Endothelial cell of umbilical vein (primary cell): ENCODE measurements around the gene EDEM1. TPM values are rescaled to one million over a fixed set of nuclear protein-coding genes. Genes with fewer than 3 reads are reported as not detected.

Source experiments
- BruUV-seq: library from RNA; stranded (reverse); fragments of 400-500 nt; replicated peaks from 2 replicates; lab custom pipeline; 2021; lab: Mats Ljungman, UMichigan
- CTCF ChIA-PET: fragments of 300-600, 350-600 bp; sonication (Branson Sonifier 250); formaldehyde crosslinking; loops from one replicate; lab custom pipeline; 2021; ENCODE audit warnings: antibody characterized with exemption, inconsistent platforms; lab: Charles Lee
- POLR2A ChIA-PET: fragments of 300-600, 350-600 bp; sonication (Branson Sonifier 250); formaldehyde crosslinking; loops from one replicate; lab custom pipeline; 2021; ENCODE audit warnings: antibody characterized with exemption, inconsistent platforms; lab: Charles Lee
- DNase-seq: peaks from one replicate; pipeline ENCODE4 v3.0.0-alpha.2; 2011; ENCODE audit warnings: low read depth, low spot score
- FAIRE-seq: peaks from 2 replicates; lab custom pipeline; 2011; peaks lifted over from hg19 to GRCh38; lab: Jason Lieb, UNC
- H2AFZ ChIP-seq: 2 replicates; pipeline ENCODE4 v1.6.0; 2012; ENCODE audit warnings: low read depth, low read length, control low read depth, inconsistent platforms
- H3K27ac ChIP-seq: 2 replicates; pipeline ENCODE4 v1.5.1; 2011; ENCODE audit warnings: low read depth, mild to moderate bottlenecking, control low read depth, low read length, moderate library complexity; ENCODE audit not compliant: insufficient read depth
- H3K27me3 ChIP-seq, 2 experiments: 2 replicates each; pipeline versions ENCODE4 v1.6.0 to v1.6.1; 2011; ENCODE audit warnings: low read length in 2 of 2, mixed read lengths in 1 of 2; ENCODE audit not compliant: control insufficient read depth in 2 of 2, insufficient read depth in 2 of 2
- H3K36me3 ChIP-seq, 2 experiments: 2 replicates in 1 of 2; 3 replicates in 1 of 2; pipeline ENCODE4 v1.5.1; 2011; ENCODE audit warnings: low read length in 2 of 2, mild to moderate bottlenecking in 1 of 2, moderate library complexity in 1 of 2; ENCODE audit not compliant: control insufficient read depth in 2 of 2, insufficient read depth in 2 of 2; ENCODE audit errors: extremely low read depth in 1 of 2
- H3K4me1 ChIP-seq: 3 replicates; pipeline ENCODE4 v1.5.1; 2011; ENCODE audit warnings: mild to moderate bottlenecking, low read length; ENCODE audit not compliant: control insufficient read depth, insufficient read depth; ENCODE audit errors: extremely low read depth
- H3K4me2 ChIP-seq: 2 replicates; pipeline ENCODE4 v1.6.1; 2011; ENCODE audit warnings: low read length, control low read depth, mixed read lengths; ENCODE audit not compliant: insufficient read depth
- H3K4me3 ChIP-seq, 3 experiments: fragments of 200-600 bp in 1 of 3; sonication (generic), shearing (Covaris generic) in 1 of 3; replicated peaks in 1 of 3; 2 replicates each; pipeline ENCODE4 v1.5.1; 2011 to 2016; ENCODE audit warnings: control low read depth in 3 of 3, low read length in 3 of 3, mild to moderate bottlenecking in 2 of 3, inconsistent platforms in 1 of 3, low read depth in 1 of 3, moderate library complexity in 1 of 3; ENCODE audit not compliant: insufficient read depth in 1 of 3
- H3K79me2 ChIP-seq: 2 replicates; pipeline ENCODE4 v1.6.0; 2012; ENCODE audit warnings: low read length, inconsistent platforms; ENCODE audit not compliant: control insufficient read depth, insufficient read depth
- H3K9ac ChIP-seq: replicated peaks from 2 replicates; pipeline ENCODE3; 2011; ENCODE audit warnings: low read length, control low read depth; ENCODE audit not compliant: insufficient read depth; ENCODE audit errors: extremely low read depth
- H3K9me1 ChIP-seq: replicated peaks from 3 replicates; pipeline ENCODE4 v1.6.0; 2011; ENCODE audit warnings: mild to moderate bottlenecking, low read length; ENCODE audit not compliant: control insufficient read depth, insufficient read depth; ENCODE audit errors: extremely low read depth
- H3K9me3 ChIP-seq: replicated peaks from 2 replicates; pipeline ENCODE4 v1.5.1; 2012; ENCODE audit warnings: low read length, inconsistent platforms; ENCODE audit not compliant: control insufficient read depth, insufficient read depth
- H4K20me1 ChIP-seq: replicated peaks from 2 replicates; pipeline ENCODE3; 2011; ENCODE audit warnings: mild to moderate bottlenecking, low read length; ENCODE audit not compliant: control insufficient read depth, insufficient read depth; ENCODE audit errors: extremely low read depth
- CTCF ChIP-seq, 2 donors: IDR thresholded peaks; 1 replicate in 1 of 2; 2 replicates in 1 of 2; pipeline ENCODE4 v1.5.1; 2011; ENCODE audit warnings: low read length in 2 of 2, mild to moderate bottlenecking in 2 of 2, moderate library complexity in 2 of 2, control low read depth in 1 of 2, inconsistent platforms in 1 of 2, low read depth in 1 of 2; ENCODE audit not compliant: insufficient read depth in 1 of 2; ENCODE audit errors: extremely low read depth in 1 of 2
- EZH2 ChIP-seq: IDR thresholded peaks from 2 replicates; pipeline ENCODE4 v1.6.1; 2012; ENCODE audit warnings: borderline replicate concordance, low read depth, mild to moderate bottlenecking, moderate library complexity, low read length, inconsistent platforms; ENCODE audit not compliant: severe bottlenecking
- FOS ChIP-seq: IDR thresholded peaks from 2 replicates; pipeline ENCODE4 v1.6.1; 2011; ENCODE audit warnings: mild to moderate bottlenecking, low read length, moderate library complexity, borderline replicate concordance; ENCODE audit not compliant: insufficient read depth
- GATA2 ChIP-seq: IDR thresholded peaks from 2 replicates; pipeline ENCODE4 v1.7.0; 2011; ENCODE audit warnings: low read depth, mild to moderate bottlenecking, moderate library complexity, mixed read lengths, low read length; ENCODE audit not compliant: insufficient read length, insufficient read depth
- JUN ChIP-seq: IDR thresholded peaks from 2 replicates; pipeline ENCODE4 v1.6.1; 2011; ENCODE audit warnings: borderline replicate concordance, low read depth; ENCODE audit not compliant: insufficient read length, insufficient read depth
- MAX ChIP-seq: IDR thresholded peaks from 2 replicates; pipeline ENCODE4 v1.6.1; 2011; ENCODE audit not compliant: insufficient read depth, insufficient read length
- MYC ChIP-seq: IDR thresholded peaks from one replicate; pipeline ENCODE4 v1.6.1; 2011; ENCODE audit warnings: mild to moderate bottlenecking, low read depth, low read length
- POLR2A ChIP-seq: IDR thresholded peaks from 2 replicates; pipeline ENCODE4 v1.6.1; 2012; ENCODE audit warnings: low read depth, mild to moderate bottlenecking, control low read depth, low read length
- POLR2AphosphoS5 ChIP-seq: IDR thresholded peaks from 2 replicates; pipeline ENCODE4 v1.6.1; 2012; ENCODE audit warnings: low read depth, mild to moderate bottlenecking, control low read depth, low read length, moderate library complexity; ENCODE audit not compliant: insufficient read depth
- dilution Hi-C: fragments of 300-500 bp; cut with MboI; formaldehyde crosslinking; loops from one replicate; pipeline ENCODE4 v1.15.0; 2019; ENCODE audit warnings: low sequenced_read_pairs; ENCODE audit not compliant: extremely low pct_ligation_motif_present
- intact Hi-C: fragments of 100-400 bp; cut with micrococcal nuclease; formaldehyde crosslinking; loops from one replicate; pipeline ENCODE4 v1.10.0; 2022
- polyA plus RNA-seq, 4 experiments: library from polyadenylated mRNA; depleted of rRNA in 3 of 4; stranded (reverse) in 3 of 4; unstranded in 1 of 4; fragments of >200 nt; gene quantifications; 2 replicates each; pipeline versions ENCODE4 v1.2.1 to v1.2.3, GENCODE V29; 2011 to 2012; ENCODE audit warnings: missing spikeins in 1 of 4
- total RNA-seq: library from RNA; stranded (reverse); gene quantifications from 2 replicates; pipeline ENCODE4 v1.2.3, GENCODE V29; 2021

The EDEM1 gene
- total and polyA plus RNA-seq, 2 donors (not counting 3 experiments of a cell fraction or from before 2014, with no cell fraction given), result 19.4 to 61.1 TPM

GRCh38 chr3:5170975-5171374 is 16.5 kb upstream of the EDEM1 start:
- dilution Hi-C loops, result no loop called here
- Histone ChIP-seq H3K4me1 (no peaks in the 10 kb centered on the region), H3K27ac (no peak overlapping the region), H3K4me2 (no peak overlapping the region), H3K36me3 (peaks cover 10 to 14% of the 10 kb centered on the region in 2 experiments), H3K4me3 (no peak overlapping the region), H3K27me3 (no peaks in the 10 kb centered on the region), H3K9ac (no peak overlapping the region), H2AFZ (no peak overlapping the region), H3K79me2 (peaks cover 37% of the 10 kb centered on the region), H3K9me3 (no peaks in the 10 kb centered on the region), H3K9me1 (no peaks in the 10 kb centered on the region), H4K20me1 (peaks cover 2% of the 10 kb centered on the region)
- intact Hi-C loops, result no loop called here
- ChIA-PET CTCF (no interaction called here), POLR2A (no interaction called here)
- no peak for TF ChIP-seq POLR2AphosphoS5
- TF ChIP-seq JUN, result no peak
- TF ChIP-seq MYC, result no peak
- TF ChIP-seq FOS, result no peak
- TF ChIP-seq POLR2A, result no peak
- TF ChIP-seq EZH2, result no peak
- DNase-seq (no peak), FAIRE-seq (no peak)
- BruUV-seq, result no TSS peak

GRCh38 chr3:5172018-5172417 is 15.5 kb upstream of the EDEM1 start:
- no peaks in the 10 kb centered on the region for H3K9me1 ChIP-seq
- intact Hi-C loops (no loop called here), dilution Hi-C loops (no loop called here)
- no peak overlapping the region for H3K9ac ChIP-seq
- peaks cover 2% of the 10 kb centered on the region for H4K20me1 ChIP-seq
- H3K4me1 ChIP-seq, result no peaks in the 10 kb centered on the region
- no peak overlapping the region for H3K4me3 ChIP-seq
- H3K9me3 ChIP-seq, result no peaks in the 10 kb centered on the region
- peaks cover 10 to 14% of the 10 kb centered on the region in 2 experiments for H3K36me3 ChIP-seq
- H2AFZ ChIP-seq, result no peak overlapping the region
- peaks cover 28% of the 10 kb centered on the region for H3K79me2 ChIP-seq
- no TSS peak for BruUV-seq
- TF ChIP-seq MYC, result no peak
- no peak for TF ChIP-seq POLR2A
- no peak for TF ChIP-seq FOS
- no peak for TF ChIP-seq POLR2AphosphoS5
- TF ChIP-seq MAX, result no peak
- TF ChIP-seq GATA2, result no peak
- no peak for TF ChIP-seq EZH2
- TF ChIP-seq JUN, result no peak
- no peak for TF ChIP-seq CTCF (IDR thresholded peaks at IDR 0.05; ENCODE audit: extremely low read depth in 1 of 2, insufficient read depth in 1 of 2, low read depth in 1 of 2, low read length in 2 of 2)
- FAIRE-seq, result no peak
- ChIA-PET POLR2A (no interaction called here), CTCF (interaction anchor here (1.3 kb wide), 1 partner anchor 10 kb away, joined by 4 read pairs; no protein-coding TSS in a partner anchor)
- H3K27ac ChIP-seq, result no peak overlapping the region
- no peaks in the 10 kb centered on the region for H3K27me3 ChIP-seq
- DNase-seq, result no peak
- no peak overlapping the region for H3K4me2 ChIP-seq
